Muscle of back (tissue), 11 donors: Measurements from ENCODE around the gene MRPS23. TPM values are rescaled to one million over a fixed set of nuclear protein-coding genes. Genes with fewer than 3 reads are reported as not detected.

Source experiments
- DNase-seq, 3 donors: peaks; one replicate each; pipeline versions ENCODE4 v3.0.0 to v3.0.0-alpha.2; 2013
- polyA plus RNA-seq, 10 donors: library from polyadenylated mRNA; unstranded; fragments of 120-200 nt; gene quantifications; one replicate each; pipeline ENCODE4 v1.2.1, GENCODE V29; 2013; ENCODE audit not compliant: insufficient read length in 10 of 10

MRPS23 gene
- polyA plus RNA-seq, 10 donors = 27.9 to 42.7 (median 35.1) TPM

- peak; percentile 88 to 96 (median 89) for DNase-seq
These were observed 31.3 kb upstream of the MRPS23 start for GRCh38 chr17:57881143-57881542.

- DNase-seq = no peak
These were observed 30.2 kb upstream of the MRPS23 start for GRCh38 chr17:57880086-57880456.

- no peak for DNase-seq
These were observed 29.7 kb upstream of the MRPS23 start for GRCh38 chr17:57879437-57880085.

GRCh38 chr17:57877803-57878377 lies 28.0 kb upstream of the MRPS23 start:
- no peak for DNase-seq

- DNase-seq = no peak
These were observed 27.0 kb upstream of the MRPS23 start for GRCh38 chr17:57876866-57877237.

GRCh38 chr17:57876023-57876865 lies 26.4 kb upstream of the MRPS23 start:
- peak in 1 of 3 donors; percentile 50 for DNase-seq

- DNase-seq = peak; percentile 90 to 96 (median 95)
These were observed 25.6 kb upstream of the MRPS23 start for GRCh38 chr17:57875290-57876022.

- DNase-seq = peak; percentile 91 to 96 (median 95)
These were observed 24.8 kb upstream of the MRPS23 start for GRCh38 chr17:57874434-57875289.

GRCh38 chr17:57874058-57874419 lies 24.2 kb upstream of the MRPS23 start:
- DNase-seq = no peak

GRCh38 chr17:57873261-57874057 lies 23.6 kb upstream of the MRPS23 start:
- no peak for DNase-seq

GRCh38 chr17:57872536-57872935 lies 22.7 kb upstream of the MRPS23 start:
- DNase-seq = no peak

- DNase-seq = no peak
These were observed 22.0 kb upstream of the MRPS23 start for GRCh38 chr17:57871863-57872262.

- DNase-seq = no peak
These were observed 21.3 kb upstream of the MRPS23 start for GRCh38 chr17:57871155-57871554.

GRCh38 chr17:57870283-57870635 lies 20.4 kb upstream of the MRPS23 start:
- DNase-seq = no peak

GRCh38 chr17:57869617-57870282 lies 19.9 kb upstream of the MRPS23 start:
- DNase-seq = peak in 1 of 3 donors; percentile 79

GRCh38 chr17:57868910-57869616 lies 19.2 kb upstream of the MRPS23 start:
- peak in 1 of 3 donors; percentile 69 for DNase-seq

GRCh38 chr17:57868007-57868909 lies 18.4 kb upstream of the MRPS23 start:
- peak; percentile 80 to 90 (median 88) for DNase-seq

- no peak for DNase-seq
These were observed 17.3 kb upstream of the MRPS23 start for GRCh38 chr17:57867126-57867525.
